ENCODE measurements around the gene SCUBE1.

The SCUBE1 gene

GRCh38 chr22:43277987-43278601 is 65.1 kb downstream of the SCUBE1 start:
- DNase-seq (ENCODE audit: low spot score): no peak

DNA sequence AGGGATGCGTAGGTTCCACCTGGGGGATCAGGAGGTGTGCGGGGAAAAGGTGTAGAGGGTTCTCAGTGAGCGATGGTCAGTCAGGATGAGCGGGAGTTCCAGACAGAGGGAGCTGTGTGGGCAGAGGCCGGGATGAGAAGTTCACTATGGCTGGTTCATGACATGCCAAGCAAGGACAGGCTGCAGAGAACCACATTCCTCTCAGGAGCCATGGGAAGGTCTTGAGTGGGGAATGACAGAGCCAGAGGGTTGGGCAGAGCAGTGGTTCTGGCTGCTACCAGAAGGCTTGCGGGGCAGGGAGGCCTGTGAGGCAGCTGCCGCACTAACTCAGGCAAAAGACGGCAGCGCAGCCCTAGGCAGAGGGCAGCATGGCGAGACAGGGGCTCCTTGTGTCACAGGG is 66.1 kb downstream of the SCUBE1 start:
- no peak for DNase-seq (ENCODE audit: low spot score)

GRCh38 chr22:43276321-43276720 is 66.9 kb downstream of the SCUBE1 start:
- DNase-seq (ENCODE audit: low spot score): no peak

GRCh38 chr22:43275545-43276317 is 67.4 kb downstream of the SCUBE1 start:
- peak; percentile 79 for DNase-seq (ENCODE audit: low spot score)

- DNase-seq (ENCODE audit: low spot score): no peak
Measured at GRCh38 chr22:43274595-43275240, 68.5 kb downstream of the SCUBE1 start.

- DNase-seq (ENCODE audit: low spot score): peak; percentile 69
Measured at GRCh38 chr22:43273902-43274484, 69.2 kb downstream of the SCUBE1 start.

DNA sequence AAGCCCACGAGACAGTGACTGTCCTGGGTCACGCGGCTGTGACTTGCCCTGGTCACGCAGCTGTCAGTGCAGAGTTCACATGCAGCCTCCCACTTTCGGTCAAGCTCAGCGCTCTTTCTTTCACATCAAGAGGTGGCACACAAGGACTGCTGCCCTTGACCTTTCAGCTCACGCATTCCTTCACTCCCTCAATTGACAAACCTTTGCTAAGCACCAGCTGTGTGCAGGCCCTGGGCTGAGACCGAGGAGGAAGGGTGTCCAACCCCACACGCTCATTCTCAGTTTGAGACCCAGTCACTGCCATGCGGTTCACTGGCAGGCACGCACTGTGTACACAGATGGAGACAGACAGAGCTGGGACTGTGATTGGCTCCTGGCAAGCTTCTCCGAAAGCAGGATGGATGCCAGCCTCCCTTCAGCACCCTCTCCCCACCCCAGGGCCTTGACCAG is 70.3 kb downstream of the SCUBE1 start:
- no peak for DNase-seq (ENCODE audit: low spot score)

DNA sequence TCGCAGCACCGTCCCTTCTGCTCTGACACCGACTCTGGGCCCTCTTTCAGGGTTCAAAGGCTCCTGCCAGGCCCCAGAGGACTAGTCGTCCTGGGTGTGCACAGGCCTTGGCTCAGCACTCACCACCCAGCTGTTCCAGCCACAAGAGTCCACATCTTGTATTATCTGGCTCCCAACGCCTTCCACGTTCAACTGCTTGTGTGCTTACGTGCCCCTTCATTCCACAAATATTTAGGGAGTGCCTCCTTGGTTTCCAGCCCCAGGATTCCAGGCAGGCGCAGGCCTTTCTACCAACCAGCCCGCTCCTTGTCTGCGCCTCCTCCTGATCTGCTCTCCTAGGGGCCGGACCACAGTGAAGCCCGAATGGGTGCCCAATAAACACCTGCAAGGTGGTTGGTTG is 70.9 kb downstream of the SCUBE1 start:
- DNase-seq (ENCODE audit: low spot score): no peak

DNA sequence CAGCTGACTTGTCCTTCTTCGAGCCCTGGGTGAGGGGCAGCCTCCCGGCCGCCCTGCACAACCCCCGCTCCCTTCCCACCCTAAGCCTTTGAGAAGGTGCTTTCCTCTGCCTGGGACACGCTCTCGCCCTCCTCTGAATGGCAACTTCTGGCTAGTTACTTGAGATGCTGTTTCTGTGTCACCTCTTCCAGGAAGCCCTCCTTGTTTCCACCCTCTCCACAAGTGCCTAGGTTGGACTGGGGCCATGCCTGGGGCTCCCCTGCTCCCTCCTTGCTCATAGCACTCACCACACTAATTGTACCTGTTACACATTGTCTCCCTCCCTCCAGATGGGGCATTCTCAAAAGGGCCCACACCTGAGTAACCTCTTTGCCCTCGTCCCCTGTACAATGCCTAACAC is 72.2 kb downstream of the SCUBE1 start:
- no peak for DNase-seq (ENCODE audit: low spot score)

DNA sequence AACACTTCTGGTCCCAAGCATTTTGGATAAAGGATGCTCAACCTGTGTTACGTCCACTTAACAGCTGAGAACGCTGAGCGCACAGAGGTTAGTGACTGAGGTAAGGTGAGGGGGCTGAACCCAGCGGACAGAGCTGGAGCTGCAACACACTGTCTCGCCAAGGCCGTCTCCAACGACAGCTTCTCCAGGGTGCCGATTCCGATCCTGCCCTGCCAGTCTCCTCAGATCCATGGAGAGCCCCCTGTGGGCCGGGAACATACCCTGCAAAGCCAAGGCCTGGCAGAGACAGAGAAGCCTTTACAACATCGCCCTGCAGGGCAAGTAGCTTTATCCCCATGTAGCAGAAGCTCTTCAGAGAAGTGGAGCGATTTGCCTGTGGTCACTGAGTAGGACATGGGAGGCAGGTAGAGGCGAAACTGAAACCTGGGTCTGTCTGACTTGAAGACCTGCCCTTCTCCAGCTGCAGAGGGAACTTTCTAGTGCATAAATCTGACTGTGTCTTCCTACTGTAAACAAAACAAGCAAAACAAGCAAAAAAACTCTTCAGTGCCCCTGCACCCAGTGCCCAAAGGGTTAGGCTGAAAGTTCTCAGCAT is 72.8 kb downstream of the SCUBE1 start:
- DNase-seq (ENCODE audit: low spot score): no peak

- DNase-seq (ENCODE audit: low spot score): no peak
Measured at GRCh38 chr22:43269646-43270045, 73.5 kb downstream of the SCUBE1 start.

DNA sequence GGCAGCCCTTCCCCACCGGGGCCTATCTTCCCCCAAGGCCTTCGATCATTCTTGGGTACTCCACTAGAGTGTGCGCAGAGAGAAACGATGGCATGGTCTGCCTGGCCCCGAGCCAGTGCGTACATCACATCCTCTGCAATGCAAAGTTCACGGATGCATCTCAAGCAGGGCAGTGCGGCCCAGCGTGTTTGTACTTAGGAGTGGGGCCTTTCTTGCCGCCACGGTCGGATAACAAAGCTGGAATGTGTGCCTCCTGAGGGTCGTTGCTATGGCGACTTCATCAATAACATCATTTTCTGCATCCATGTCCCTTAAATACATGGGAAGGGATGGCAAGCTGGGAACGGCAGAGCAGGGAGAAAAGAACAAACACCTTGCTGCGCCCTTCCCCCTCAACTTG is 73.9 kb downstream of the SCUBE1 start:
- no peak for DNase-seq (ENCODE audit: low spot score)

DNA sequence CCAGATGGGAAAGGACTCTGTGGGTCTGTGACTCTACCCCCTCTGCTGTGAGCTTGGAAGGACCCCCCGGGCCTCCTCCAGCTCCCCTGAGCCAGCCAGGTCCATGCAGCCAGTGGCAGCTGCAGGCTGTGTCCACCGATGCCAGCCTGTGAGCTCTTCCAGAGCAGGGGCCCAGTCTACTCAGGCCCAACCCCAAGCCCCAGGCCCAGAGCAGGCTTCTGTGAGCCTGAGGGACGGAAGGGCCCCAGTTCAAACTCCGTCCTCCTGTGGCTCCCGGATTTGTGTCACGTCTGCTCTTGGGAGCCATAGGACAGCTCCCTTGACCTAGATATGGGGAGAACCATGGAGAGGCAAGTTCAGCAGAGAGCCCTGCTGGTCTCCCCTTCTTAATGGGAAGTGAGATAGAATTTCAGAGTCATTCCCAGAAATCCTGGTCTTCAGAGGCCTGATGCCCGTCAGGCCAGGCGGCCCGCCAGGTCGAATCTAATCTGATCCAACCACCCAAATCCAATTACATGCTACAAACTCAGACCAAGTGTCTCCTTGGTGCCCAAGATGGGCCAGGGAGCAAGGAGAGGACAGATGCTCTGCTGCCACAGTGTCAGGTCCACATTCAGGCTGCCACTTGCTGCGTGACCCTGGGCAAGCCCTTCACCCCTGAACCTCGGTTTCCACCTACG is 75.1 kb downstream of the SCUBE1 start:
- no peak for DNase-seq (ENCODE audit: low spot score)

- DNase-seq (ENCODE audit: low spot score): no peak
Measured at GRCh38 chr22:43267332-43267980, 75.7 kb downstream of the SCUBE1 start.

DNA sequence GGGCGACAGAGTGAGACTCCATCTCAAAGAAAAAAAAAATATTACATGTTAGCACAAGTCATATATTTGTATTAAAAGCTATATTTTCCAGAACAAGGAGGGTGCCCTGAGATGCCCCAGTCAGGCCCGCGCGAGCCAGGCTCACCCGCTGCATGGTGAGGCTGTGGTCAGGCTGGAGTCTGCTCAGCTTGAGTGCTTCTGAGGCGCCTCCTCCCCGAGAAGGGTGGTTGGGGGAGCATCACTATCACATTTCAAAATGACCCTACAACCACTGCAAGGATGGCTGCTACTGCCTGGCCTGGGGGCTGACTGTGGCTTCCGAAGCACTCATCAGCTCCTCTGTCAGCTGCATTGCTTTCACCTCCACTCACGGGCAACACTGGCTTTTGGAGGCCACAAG is 77.1 kb downstream of the SCUBE1 start:
- DNase-seq (ENCODE audit: low spot score): no peak

DNA sequence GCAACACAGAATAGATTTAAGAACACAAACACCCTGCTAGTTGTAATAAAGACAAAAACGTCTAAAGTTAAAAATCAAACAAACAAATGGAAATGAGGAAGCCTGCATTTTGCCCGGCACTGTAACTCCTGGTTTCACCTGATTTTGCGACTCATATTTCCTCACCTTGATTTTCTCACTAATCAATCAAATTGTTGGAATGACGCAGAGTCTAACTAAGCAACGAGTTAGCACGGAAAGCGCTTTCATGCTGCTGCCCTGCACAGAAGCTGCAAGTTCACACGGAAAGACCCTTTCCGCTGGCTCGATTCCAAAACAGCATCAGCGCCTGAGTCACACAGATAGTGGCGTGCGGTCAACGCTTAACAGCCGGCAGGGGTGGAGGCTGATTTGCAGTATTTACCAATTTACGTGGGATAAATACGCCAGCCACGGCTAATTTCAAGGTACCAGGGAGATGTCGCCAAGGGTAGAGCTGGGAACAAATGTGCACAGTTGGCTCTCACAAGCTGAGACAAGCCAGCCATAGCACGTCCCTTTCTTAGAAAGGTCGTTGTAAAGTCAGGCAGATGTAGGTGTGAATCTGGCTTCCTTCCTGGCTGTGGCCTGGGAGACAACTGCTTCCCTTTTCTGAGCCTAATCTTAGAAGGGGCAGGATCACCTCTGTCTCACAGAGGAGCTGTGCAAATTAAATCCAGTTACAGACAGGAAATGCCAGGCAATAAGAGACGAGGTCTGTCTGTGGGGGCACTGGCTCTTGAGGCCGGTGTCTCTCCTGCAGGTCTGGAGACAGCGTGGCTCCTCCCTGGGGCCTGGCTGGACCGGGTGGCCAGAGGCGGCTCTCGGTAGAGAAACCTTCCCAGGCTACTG is 79.3 kb downstream of the SCUBE1 start:
- DNase-seq (ENCODE audit: low spot score): no peak

GRCh38 chr22:43262990-43263644 is 80.1 kb downstream of the SCUBE1 start:
- no peak for DNase-seq (ENCODE audit: low spot score)

GRCh38 chr22:43260331-43261231 is 82.6 kb downstream of the SCUBE1 start:
- DNase-seq (ENCODE audit: low spot score): no peak

DNA sequence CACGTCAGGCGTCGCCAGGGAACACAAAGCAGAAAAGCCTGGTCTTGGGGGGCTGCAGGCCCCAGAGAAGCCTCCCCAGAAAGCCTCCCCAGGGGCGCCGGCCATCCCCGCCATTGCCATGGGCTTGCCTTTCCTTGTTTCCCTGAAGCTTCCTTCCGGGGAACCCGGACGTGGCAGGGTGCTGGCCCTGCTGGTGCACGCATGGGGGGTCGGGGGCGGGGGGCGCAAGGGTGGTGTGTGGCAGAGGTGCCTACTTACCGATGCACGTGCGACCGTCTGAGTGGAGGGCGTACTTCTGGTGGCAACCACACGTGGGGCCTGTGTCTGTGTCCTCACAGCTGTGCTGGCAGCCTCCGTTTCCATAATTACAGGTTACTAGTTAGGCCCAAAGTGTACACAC is 85.2 kb downstream of the SCUBE1 start:
- DNase-seq (ENCODE audit: low spot score): no peak
